Coronary artery (tissue), 2 donors: Measurements from ENCODE around the gene MKX.

Source experiments
- DNase-seq: peaks from one replicate; pipeline ENCODE4 v3.0.0-alpha.2; 2017; ENCODE audit warnings: low spot score
- H3K27ac ChIP-seq, 2 donors: fragments of 200-600 bp; sonication (generic); one replicate each; pipeline ENCODE4 v1.5.1; 2016 to 2019
- H3K4me3 ChIP-seq: fragments of 200-600 bp; sonication (generic); 2 replicates; pipeline ENCODE4 v1.5.1; 2016; ENCODE audit warnings: mild to moderate bottlenecking, moderate library complexity
- CTCF ChIP-seq: fragments of 200-600 bp; sonication (generic); IDR thresholded peaks from one replicate; pipeline ENCODE4 v1.5.1; 2019; ENCODE audit warnings: antibody characterized with exemption

Gene MKX

GRCh38 chr10:27745732-27746396, at the start of gene MKX:
TSS of gene MKX (minus strand) at chr10:27745819. CDS start at chr10:27743415, 2,404 bp downstream.
- Histone ChIP-seq H3K4me3 (peak within 1 kb of the TSS; percentile 89), H3K27ac (peak within 1 kb of the TSS; percentile 92 to 94)
- peak; percentile 84 for DNase-seq
- no peak for TF ChIP-seq CTCF

- no peak for TF ChIP-seq CTCF
- DNase-seq = no peak
- H3K4me3 ChIP-seq = no peak overlapping the region
- no peak overlapping the region for H3K27ac ChIP-seq
Measured at GRCh38 chr10:27794157-27794556, 48.5 kb upstream of the MKX start.

GRCh38 chr10:27792216-27792615, 46.6 kb upstream of the MKX start:
- TF ChIP-seq CTCF = no peak
- peak overlapping the region in 1 of 2 donors; percentile 59 for H3K27ac ChIP-seq
- H3K4me3 ChIP-seq = no peak overlapping the region
- DNase-seq = no peak

- Histone ChIP-seq H3K27ac (peak overlapping the region; percentile 11 to 72), H3K4me3 (peak overlapping the region; percentile 10)
- no peak for DNase-seq
- no peak for TF ChIP-seq CTCF
Measured at GRCh38 chr10:27784272-27784671, 38.7 kb upstream of the MKX start.

GRCh38 chr10:27783660-27784059, 38.0 kb upstream of the MKX start:
- TF ChIP-seq CTCF = peak; percentile 36
- Histone ChIP-seq H3K4me3 (no peak overlapping the region), H3K27ac (peak overlapping the region in 1 of 2 donors; percentile 41)
- DNase-seq = no peak

- Histone ChIP-seq H3K4me3 (no peak overlapping the region), H3K27ac (peak overlapping the region in 1 of 2 donors; percentile 26)
- DNase-seq = no peak
- TF ChIP-seq CTCF = no peak
Measured at GRCh38 chr10:27779462-27780015, 33.9 kb upstream of the MKX start.

GRCh38 chr10:27774831-27775230, 29.2 kb upstream of the MKX start:
- no peak for TF ChIP-seq CTCF
- DNase-seq = no peak
- Histone ChIP-seq H3K27ac (peak overlapping the region in 1 of 2 donors; percentile 17), H3K4me3 (no peak overlapping the region)
